HUDEP-2 (cell line): ENCODE data around the gene PHYKPL.
"Not testable (repeated sequence)": the region's sequence is repeated elsewhere in the genome, so short reads cannot be mapped to it uniquely, and the experiment has no call there.

Experiments used
- DNase-seq, 76 experiments: peaks; one replicate each; lab custom pipeline; 2025; ENCODE audit not compliant: unreplicated experiment in 76 of 76; lab: John Stamatoyannopoulos, UW

The PHYKPL gene

GRCh38 chr5:178209334-178210072 lies 23.1 kb downstream of the PHYKPL start:
- no peak for DNase-seq

- peak in 2 of 76 experiments; percentile 14 to 21 for DNase-seq
These were observed 23.9 kb downstream of the PHYKPL start for GRCh38 chr5:178208540-178209227.

GRCh38 chr5:178207917-178208280 lies 24.7 kb downstream of the PHYKPL start:
- DNase-seq, result peak in 49 of 76 experiments; percentile 8 to 70 (median 35)

GRCh38 chr5:178207183-178207916 lies 25.3 kb downstream of the PHYKPL start:
- DNase-seq, result peak in 11 of 76 experiments; percentile 19 to 57 (median 35)

GRCh38 chr5:178206166-178207101 lies 26.2 kb downstream of the PHYKPL start:
- peak in 4 of 76 experiments; percentile 19 to 31 (median 24) for DNase-seq

GRCh38 chr5:178205749-178206047 lies 26.9 kb downstream of the PHYKPL start:
- DNase-seq, result no peak

- DNase-seq, result peak in 72 of 76 experiments; percentile 18 to 82 (median 65)
These were observed 27.5 kb downstream of the PHYKPL start for GRCh38 chr5:178204935-178205748.

- peak in 75 of 76 experiments; percentile 34 to 97 (median 90) for DNase-seq
These were observed 28.2 kb downstream of the PHYKPL start, which contains the start of gene HNRNPAB for GRCh38 chr5:178204182-178204934. Gene HNRNPAB (plus strand): TSS chr5:178204533. CDS start chr5:178204838, 305 bp downstream.

- peak in 1 of 76 experiments; percentile 50 for DNase-seq
These were observed 28.9 kb downstream of the PHYKPL start for GRCh38 chr5:178203670-178204181.

GRCh38 chr5:178202541-178202940 lies 30.1 kb downstream of the PHYKPL start:
- no peak for DNase-seq

GRCh38 chr5:178201927-178202235 lies 30.7 kb downstream of the PHYKPL start:
- peak in 27 of 76 experiments; percentile 7 to 68 (median 35) for DNase-seq

- DNase-seq, result no peak
These were observed 31.2 kb downstream of the PHYKPL start for GRCh38 chr5:178201221-178201926.

GRCh38 chr5:178199581-178200434 lies 32.8 kb downstream of the PHYKPL start:
- no peak for DNase-seq

- no peak for DNase-seq
These were observed 33.9 kb downstream of the PHYKPL start for GRCh38 chr5:178198706-178199105.

- not testable (repeated sequence) for DNase-seq
These were observed 34.5 kb downstream of the PHYKPL start for GRCh38 chr5:178198151-178198550.

- peak in 9 of 76 experiments; percentile 4 to 44 (median 20) for DNase-seq
These were observed 35.6 kb downstream of the PHYKPL start for GRCh38 chr5:178196986-178197385.

- DNase-seq, result no peak
These were observed 36.3 kb downstream of the PHYKPL start for GRCh38 chr5:178196281-178196812.
